ENCODE results near the gene SLC9A2. TPM values are rescaled to one million over a fixed set of nuclear protein-coding genes. Genes with fewer than 3 reads are reported as not detected.

The SLC9A2 gene
- total RNA-seq, 1 experiment from 2014 or later: not detected

DNA sequence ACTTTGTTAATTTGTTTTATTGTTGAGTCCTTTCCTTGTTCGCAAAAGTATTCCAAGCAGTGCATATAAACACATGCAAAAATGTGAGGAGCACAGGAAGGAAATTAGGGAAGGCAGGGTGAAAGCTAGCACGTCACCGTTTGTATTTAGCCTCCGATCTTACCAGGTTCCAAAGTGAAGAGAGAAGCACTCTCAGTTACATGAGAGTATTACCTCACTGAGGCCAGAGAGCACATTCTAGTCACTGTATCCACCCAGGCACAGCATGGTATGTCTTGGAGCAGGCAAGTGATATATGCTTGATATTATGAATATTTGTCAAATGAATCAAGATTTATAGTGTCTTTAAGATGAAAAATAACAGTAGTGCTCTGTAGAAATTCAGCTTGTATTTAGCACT, 135.9 kb downstream of the SLC9A2 start:
- Histone ChIP-seq H3K4me1 (ENCODE audit: low read length) (peaks cover 28% of the 10 kb centered on the region), H3K9me3 (ENCODE audit: low read length) (no peaks in the 10 kb centered on the region)
- no peak for DNase-seq

DNA sequence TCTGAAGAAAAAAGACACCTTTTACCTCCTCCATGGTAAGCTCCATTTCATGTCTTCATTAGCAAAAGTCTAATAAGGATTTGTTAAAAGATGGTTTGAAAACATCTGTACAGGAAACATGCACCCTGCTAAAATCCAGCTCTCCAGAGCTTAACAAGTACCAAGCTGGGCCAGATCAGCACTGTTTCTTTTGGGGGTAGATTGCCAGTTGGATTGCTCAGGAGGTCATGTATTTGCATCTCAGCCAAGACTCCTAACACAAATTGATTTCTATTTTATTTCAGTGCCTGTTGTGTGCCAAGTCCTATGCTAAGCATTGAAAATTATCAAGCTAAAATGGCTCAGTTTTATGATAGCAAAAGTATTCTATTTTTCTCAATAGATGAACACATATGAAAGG, 139.1 kb downstream of the SLC9A2 start:
- Histone ChIP-seq H3K9ac (ENCODE audit: low read length) (no peak overlapping the region), H3K9me3 (ENCODE audit: low read length) (no peaks in the 10 kb centered on the region), H3K79me2 (ENCODE audit: low read length) (peaks cover 65% of the 10 kb centered on the region), H3K4me2 (ENCODE audit: low read depth, low read length, poor library complexity, severe bottlenecking) (no peak overlapping the region), H4K20me1 (ENCODE audit: insufficient read depth, low read depth, low read length) (no peaks in the 10 kb centered on the region), H3K4me1 (ENCODE audit: low read length) (peaks cover 5% of the 10 kb centered on the region), H3K36me3 (ENCODE audit: insufficient read depth, low read length) (no peaks in the 10 kb centered on the region), H3K27me3 (ENCODE audit: low read length) (no peaks in the 10 kb centered on the region), H3K4me3 (ENCODE audit: low read length) (no peak overlapping the region), H2AFZ (ENCODE audit: low read length) (no peak overlapping the region), H3K27ac (ENCODE audit: low read length) (no peak overlapping the region), H3K9me2 (replicated peaks; ENCODE audit: insufficient read depth, low read length) (no peaks in the 10 kb centered on the region)
- DNase-seq: no peak

More for the DNA sequence above, 135.9 kb downstream of the SLC9A2 start:
- Histone ChIP-seq H3K9ac (ENCODE audit: low read length) (no peak overlapping the region), H3K9me2 (replicated peaks; ENCODE audit: insufficient read depth, low read length) (no peaks in the 10 kb centered on the region), H3K27me3 (ENCODE audit: low read length) (no peaks in the 10 kb centered on the region), H3K4me3 (ENCODE audit: low read length) (no peak overlapping the region), H3K36me3 (ENCODE audit: insufficient read depth, low read length) (no peaks in the 10 kb centered on the region), H3K4me2 (ENCODE audit: low read depth, low read length, poor library complexity, severe bottlenecking) (no peak overlapping the region), H3K79me2 (ENCODE audit: low read length) (peaks cover 70% of the 10 kb centered on the region), H4K20me1 (ENCODE audit: insufficient read depth, low read depth, low read length) (no peaks in the 10 kb centered on the region), H2AFZ (ENCODE audit: low read length) (no peak overlapping the region), H3K27ac (ENCODE audit: low read length) (no peak overlapping the region)

Other genes with a start within 250 kb of the SLC9A2 start
- 1.2 and 4.4 TPM in 2 replicates for gene IL18RAP, start 196.4 kb upstream of the SLC9A2 start, total RNA-seq (2014; rRNA removed; shearing (Covaris generic); ENCODE audit: low replicate concordance)
- gene SLC9A4, start 146.3 kb upstream of the SLC9A2 start, total RNA-seq (2014; rRNA removed; shearing (Covaris generic); ENCODE audit: low replicate concordance): not detected in 2 replicates
- gene TMEM182, start 142.5 kb downstream of the SLC9A2 start, total RNA-seq (2014; rRNA removed; shearing (Covaris generic); ENCODE audit: low replicate concordance): 6.1 and 26.5 TPM in 2 replicates